PC-3 (cell line): ENCODE data around the gene OCA2. TPM values are rescaled to one million over a fixed set of nuclear protein-coding genes. Genes with fewer than 3 reads are reported as not detected.

Experiments used
- ATAC-seq: fragments of 200-7000 bp; cut with Tn5 transposase; 2 replicates; pipeline ENCODE4 v1.9.1; 2020; ENCODE audit warnings: mild to moderate bottlenecking, moderate library complexity
- BruUV-seq: library from RNA; stranded (reverse); fragments of 400-500 nt; replicated peaks from 2 replicates; lab custom pipeline; 2021; lab: Mats Ljungman, UMichigan
- CTCF ChIA-PET: fragments of 300-600 bp; sonication (Branson Sonifier 250); formaldehyde crosslinking; loops from one replicate; lab custom pipeline; 2022; ENCODE audit warnings: antibody characterized with exemption; lab: Charles Lee
- POLR2A ChIA-PET: fragments of 300-600 bp; sonication (Branson Sonifier 250); formaldehyde crosslinking; loops from one replicate; lab custom pipeline; 2022; ENCODE audit warnings: antibody characterized with exemption; ENCODE audit not compliant: unreplicated experiment; lab: Charles Lee
- DNase-seq: peaks from one replicate; pipeline ENCODE4 v3.0.0-alpha.2; 2015
- H2AFZ ChIP-seq: fragments of 300-600 bp; sonication (generic); 2 replicates; pipeline ENCODE4 v1.6.0; 2016; ENCODE audit warnings: antibody characterized with exemption, low read length
- H3F3A ChIP-seq: fragments of 300-600 bp; sonication (generic); one replicate; pipeline ENCODE4 v1.6.0; 2017; ENCODE audit warnings: antibody characterized with exemption, low read length, control low read depth, mild to moderate bottlenecking; ENCODE audit not compliant: unreplicated experiment
- H3K27ac ChIP-seq: fragments of 300-600 bp; sonication (generic); 2 replicates; pipeline ENCODE4 v1.5.1; 2016; ENCODE audit warnings: mild to moderate bottlenecking, low read length
- H3K27me3 ChIP-seq: fragments of 300-600 bp; sonication (generic); 2 replicates; pipeline ENCODE4 v1.6.1; 2016; ENCODE audit warnings: low read length, mixed read lengths
- H3K36me3 ChIP-seq: fragments of 300-600 bp; sonication (generic); 2 replicates; pipeline ENCODE4 v1.6.1; 2016; ENCODE audit warnings: low read depth, mixed run types, low read length, mixed read lengths
- H3K4me1 ChIP-seq: fragments of 300-600 bp; sonication (generic); 2 replicates; pipeline ENCODE4 v1.5.1; 2016; ENCODE audit warnings: low read length; ENCODE audit not compliant: insufficient read depth
- H3K4me2 ChIP-seq: fragments of 300-600 bp; sonication (generic); 2 replicates; pipeline ENCODE4 v1.6.0; 2016; ENCODE audit warnings: low read length
- H3K4me3 ChIP-seq: fragments of 300-600 bp; sonication (generic); 2 replicates; pipeline ENCODE4 v1.5.1; 2016; ENCODE audit warnings: mild to moderate bottlenecking, low read length, mixed read lengths
- H3K79me2 ChIP-seq: fragments of 300-600 bp; sonication (generic); 2 replicates; pipeline ENCODE4 v1.6.1; 2017; ENCODE audit warnings: low read length, mixed read lengths
- H3K9ac ChIP-seq: fragments of 300-600 bp; sonication (generic); 2 replicates; pipeline ENCODE4 v1.6.0; 2016; ENCODE audit warnings: mild to moderate bottlenecking, low read length
- H3K9me2 ChIP-seq: fragments of 300-600 bp; sonication (generic); replicated peaks from 2 replicates; pipeline ENCODE4 v1.6.1; 2016; ENCODE audit warnings: mixed run types, low read length, mixed read lengths
- H3K9me3 ChIP-seq: fragments of 300-600 bp; sonication (generic); 2 replicates; pipeline ENCODE4 v1.6.1; 2016; ENCODE audit warnings: low read length, mixed read lengths
- H4K20me1 ChIP-seq: fragments of 300-600 bp; sonication (generic); 2 replicates; pipeline ENCODE4 v1.6.1; 2016; ENCODE audit warnings: low read length, mixed read lengths
- EZH2 ChIP-seq: fragments of 300-600 bp; sonication (generic); IDR thresholded peaks from one replicate; pipeline ENCODE4 v1.6.1; 2017; ENCODE audit warnings: antibody characterized with exemption, mild to moderate bottlenecking, low read length; ENCODE audit not compliant: unreplicated experiment
- EZH2phosphoT487 ChIP-seq: fragments of 300-600 bp; sonication (generic); IDR thresholded peaks from 2 replicates; pipeline ENCODE4 v1.6.1; 2018; ENCODE audit warnings: mild to moderate bottlenecking, antibody characterized with exemption, low read length, borderline replicate concordance
- intact Hi-C: fragments of 100-400 bp; cut with micrococcal nuclease; formaldehyde crosslinking; loops from 2 replicates; pipeline ENCODE4 v1.9.0; 2023
- total RNA-seq: library from RNA; depleted of rRNA; stranded (reverse); fragments of >200 nt; gene quantifications from 2 replicates; pipeline ENCODE4 v1.2.3, GENCODE V29; 2014
- TF ChIP-seq, protein P1 (sequence below): fragments of 300-600 bp; sonication (generic); conservative IDR thresholded peaks from 2 replicates; pipeline ENCODE4 v1.5.1; 2017; ENCODE audit warnings: antibody characterized with exemption, low read depth, mild to moderate bottlenecking, low read length

The OCA2 gene
- total RNA-seq, 1 experiment from 2014 or later: not detected

DNA sequence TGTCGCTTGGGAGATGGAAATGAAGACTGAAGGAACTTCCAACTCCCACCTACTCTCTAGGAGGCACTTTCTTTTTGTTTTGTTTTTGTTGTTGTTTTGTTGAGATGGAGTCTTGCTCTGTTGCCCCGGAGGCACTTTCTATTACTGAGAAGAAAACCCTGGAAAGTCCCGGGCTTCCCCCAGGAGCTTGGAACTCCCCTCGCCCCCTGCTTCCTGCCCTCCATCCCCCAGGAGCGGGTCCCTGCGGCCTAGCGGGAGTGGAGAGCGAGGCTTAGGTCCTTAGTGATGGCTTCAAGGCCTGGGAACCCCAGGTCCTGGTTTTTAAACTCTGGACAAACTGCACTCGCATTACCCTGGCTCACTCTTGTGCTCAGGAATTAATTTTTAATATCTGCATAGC lies 195.7 kb downstream of the OCA2 start:
- no peaks in the 10 kb centered on the region for H3K27me3 ChIP-seq
- H3K9ac ChIP-seq: no peak overlapping the region
- H3K79me2 ChIP-seq: no peaks in the 10 kb centered on the region
- H3K36me3 ChIP-seq: no peaks in the 10 kb centered on the region
- TF ChIP-seq EZH2phosphoT487: no peak
- TF ChIP-seq, protein P1, sequence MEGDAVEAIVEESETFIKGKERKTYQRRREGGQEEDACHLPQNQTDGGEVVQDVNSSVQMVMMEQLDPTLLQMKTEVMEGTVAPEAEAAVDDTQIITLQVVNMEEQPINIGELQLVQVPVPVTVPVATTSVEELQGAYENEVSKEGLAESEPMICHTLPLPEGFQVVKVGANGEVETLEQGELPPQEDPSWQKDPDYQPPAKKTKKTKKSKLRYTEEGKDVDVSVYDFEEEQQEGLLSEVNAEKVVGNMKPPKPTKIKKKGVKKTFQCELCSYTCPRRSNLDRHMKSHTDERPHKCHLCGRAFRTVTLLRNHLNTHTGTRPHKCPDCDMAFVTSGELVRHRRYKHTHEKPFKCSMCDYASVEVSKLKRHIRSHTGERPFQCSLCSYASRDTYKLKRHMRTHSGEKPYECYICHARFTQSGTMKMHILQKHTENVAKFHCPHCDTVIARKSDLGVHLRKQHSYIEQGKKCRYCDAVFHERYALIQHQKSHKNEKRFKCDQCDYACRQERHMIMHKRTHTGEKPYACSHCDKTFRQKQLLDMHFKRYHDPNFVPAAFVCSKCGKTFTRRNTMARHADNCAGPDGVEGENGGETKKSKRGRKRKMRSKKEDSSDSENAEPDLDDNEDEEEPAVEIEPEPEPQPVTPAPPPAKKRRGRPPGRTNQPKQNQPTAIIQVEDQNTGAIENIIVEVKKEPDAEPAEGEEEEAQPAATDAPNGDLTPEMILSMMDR: no peak
- H3K9me2 ChIP-seq: no peaks in the 10 kb centered on the region
- POLR2A ChIA-PET: no interaction called here
- no peak overlapping the region for H3K4me3 ChIP-seq
- no peak overlapping the region for H2AFZ ChIP-seq
- H3F3A ChIP-seq: no peaks in the 10 kb centered on the region
- no peak overlapping the region for H3K27ac ChIP-seq
- H3K4me2 ChIP-seq: no peak overlapping the region
- DNase-seq (no peak), ATAC-seq (no peak)
- BruUV-seq: no TSS peak
- intact Hi-C loops: no loop called here
- H3K4me1 ChIP-seq: no peaks in the 10 kb centered on the region
- H4K20me1 ChIP-seq: no peaks in the 10 kb centered on the region
- CTCF ChIA-PET: no interaction called here
- H3K9me3 ChIP-seq: peaks cover 12% of the 10 kb centered on the region; the same call in 1 of the 2 replicates

DNA sequence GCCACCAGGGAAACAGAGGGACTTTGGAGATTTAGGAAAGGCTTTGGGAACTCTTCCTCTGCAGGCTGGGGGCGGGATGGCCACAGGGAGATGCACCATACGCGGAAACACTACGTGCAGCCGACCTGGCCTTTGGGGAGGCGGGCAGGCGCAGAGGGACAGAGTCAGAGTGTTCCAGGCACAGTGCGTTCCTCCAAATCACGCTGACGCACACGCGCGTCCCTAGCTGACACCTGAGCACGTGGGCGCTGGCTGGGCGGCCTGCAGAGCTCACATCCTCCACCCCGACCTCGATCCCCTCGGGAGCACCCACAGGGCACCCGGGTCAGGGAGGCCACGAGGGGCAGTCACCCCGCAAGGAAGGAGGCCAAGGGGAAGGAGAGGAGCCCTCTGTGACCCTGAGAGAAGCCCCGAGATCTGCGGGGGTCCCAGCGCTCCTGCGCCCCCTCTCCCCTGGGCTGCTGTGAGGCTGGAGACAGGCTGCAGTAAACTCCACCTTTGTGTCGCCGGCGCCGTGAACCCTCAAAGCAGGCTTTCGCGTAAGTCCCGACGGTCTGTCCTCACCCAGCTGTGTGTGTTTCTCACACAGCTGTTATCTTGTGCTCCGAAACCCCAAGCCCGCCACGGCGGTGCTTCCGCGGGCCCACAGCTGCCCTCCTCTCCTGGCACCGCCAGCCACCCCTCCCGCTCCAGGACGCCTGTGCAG lies 196.3 kb downstream of the OCA2 start:
- CTCF ChIA-PET: no interaction called here

More for the DNA sequence above, 196.3 kb downstream of the OCA2 start:
- no peaks in the 10 kb centered on the region for H3K79me2 ChIP-seq
- POLR2A ChIA-PET: no interaction called here
- no peak for TF ChIP-seq EZH2phosphoT487
- TF ChIP-seq EZH2: no peak
- TF ChIP-seq, protein P1: no peak
- DNase-seq (no peak), ATAC-seq (no peak)
- H3K4me3 ChIP-seq: no peak overlapping the region
- peaks cover 9% of the 10 kb centered on the region; the same call in 1 of the 2 replicates for H3K9me3 ChIP-seq
- no peak overlapping the region for H3K27ac ChIP-seq
- no peak overlapping the region for H3K4me2 ChIP-seq
- BruUV-seq: no TSS peak
- no peaks in the 10 kb centered on the region for H3K27me3 ChIP-seq
- no peaks in the 10 kb centered on the region for H3K36me3 ChIP-seq
- H4K20me1 ChIP-seq: no peaks in the 10 kb centered on the region
- no peak overlapping the region for H3K9ac ChIP-seq
- H3K9me2 ChIP-seq: no peaks in the 10 kb centered on the region
- intact Hi-C loops: no loop called here
- no peak overlapping the region for H2AFZ ChIP-seq
- H3K4me1 ChIP-seq: no peaks in the 10 kb centered on the region
- no peaks in the 10 kb centered on the region for H3F3A ChIP-seq
